GM23338 (cell line): ENCODE results near the gene CCDC82. TPM values are rescaled to one million over a fixed set of nuclear protein-coding genes. Genes with fewer than 3 reads are reported as not detected.

Experiments
- ATAC-seq: fragments of 200-7000 bp; cut with Tn5 transposase; 3 replicates; pipeline ENCODE4 v1.9.1; 2020
- DNase-seq: peaks from one replicate; pipeline ENCODE4 v3.0.0-alpha.2; 2015; ENCODE audit warnings: low spot score
- H2AFZ ChIP-seq: fragments of 200-600 bp; sonication (generic); 2 replicates; pipeline ENCODE4 v1.8.0; 2016; ENCODE audit warnings: antibody characterized with exemption, mild to moderate bottlenecking, moderate library complexity
- H3F3A ChIP-seq: fragments of 200-600 bp; sonication (generic); replicated peaks from 2 replicates; pipeline ENCODE4 v1.8.0; 2017; ENCODE audit warnings: antibody characterized with exemption, mixed run types, low read depth
- H3K27ac ChIP-seq: fragments of 200-600 bp; sonication (generic); 2 replicates; pipeline ENCODE4 v1.6.1; 2016; ENCODE audit warnings: low read depth
- H3K27me3 ChIP-seq: fragments of 200-600 bp; sonication (generic); 2 replicates; pipeline ENCODE4 v1.8.0; 2016; ENCODE audit warnings: mild to moderate bottlenecking, mixed run types, moderate library complexity; ENCODE audit not compliant: insufficient read depth
- H3K36me3 ChIP-seq: fragments of 200-600 bp; sonication (generic); 2 replicates; pipeline ENCODE4 v1.8.0; 2016; ENCODE audit warnings: mild to moderate bottlenecking; ENCODE audit not compliant: insufficient read depth
- H3K4me1 ChIP-seq: fragments of 200-600 bp; sonication (generic); 2 replicates; pipeline ENCODE4 v1.8.0; 2016; ENCODE audit warnings: mild to moderate bottlenecking, moderate library complexity; ENCODE audit not compliant: insufficient read depth
- H3K4me2 ChIP-seq: fragments of 200-600 bp; sonication (generic); 2 replicates; pipeline ENCODE4 v1.7.1; 2017; ENCODE audit warnings: mixed run types
- H3K4me3 ChIP-seq: fragments of 200-600 bp; sonication (generic); 2 replicates; pipeline ENCODE4 v1.6.1; 2016; ENCODE audit warnings: mixed run types
- H3K79me2 ChIP-seq: fragments of 200-600 bp; sonication (generic); replicated peaks from 2 replicates; pipeline ENCODE4 v1.8.0; 2017; ENCODE audit warnings: mild to moderate bottlenecking; ENCODE audit not compliant: insufficient read depth
- H3K9me2 ChIP-seq: fragments of 200-600 bp; sonication (generic); 2 replicates; pipeline ENCODE4 v1.8.0; 2017; ENCODE audit not compliant: insufficient read depth
- H4K20me1 ChIP-seq: fragments of 200-600 bp; sonication (generic); replicated peaks from 2 replicates; pipeline ENCODE4 v1.8.0; 2017; ENCODE audit warnings: mild to moderate bottlenecking; ENCODE audit not compliant: insufficient read depth
- H3K27ac Mint-ChIP-seq: 2 replicates; pipeline ENCODE4 v1.8.0; 2020; ENCODE audit warnings: inconsistent platforms, mild to moderate bottlenecking, moderate library complexity, mixed read lengths
- H3K27me3 Mint-ChIP-seq: 3 replicates; pipeline ENCODE4 v1.8.0; 2022; ENCODE audit warnings: low read depth, mild to moderate bottlenecking, moderate library complexity, mixed read lengths, inconsistent platforms; ENCODE audit not compliant: insufficient read depth, poor library complexity
- H3K36me3 Mint-ChIP-seq: 3 replicates; pipeline ENCODE4 v1.8.0; 2021; ENCODE audit warnings: low read depth, mild to moderate bottlenecking, inconsistent platforms, moderate library complexity, mixed read lengths
- H3K4me1 Mint-ChIP-seq: 3 replicates; pipeline ENCODE4 v1.8.0; 2020; ENCODE audit warnings: mild to moderate bottlenecking, inconsistent platforms, mixed read lengths
- H3K4me3 Mint-ChIP-seq: 3 replicates; pipeline ENCODE4 v1.8.0; 2021; ENCODE audit warnings: moderate library complexity, mild to moderate bottlenecking, inconsistent platforms, mixed read lengths
- H3K9me3 Mint-ChIP-seq: 3 replicates; pipeline ENCODE4 v1.8.0; 2020; ENCODE audit warnings: moderate library complexity, mild to moderate bottlenecking, inconsistent platforms, mixed read lengths
- CREB1 ChIP-seq: fragments of 250-450 bp; sonication (Bioruptor Pico); IDR thresholded peaks from 2 replicates; pipeline ENCODE4 v1.5.0; 2020; ENCODE audit warnings: low read depth, mild to moderate bottlenecking, moderate library complexity
- EZH2 ChIP-seq: fragments of 200-600 bp; sonication (generic); IDR thresholded peaks from one replicate; pipeline ENCODE4 v1.8.0; 2017; ENCODE audit warnings: antibody characterized with exemption, mild to moderate bottlenecking, low read depth; ENCODE audit not compliant: unreplicated experiment
- NANOG ChIP-seq: IDR thresholded peaks from 2 replicates; pipeline ENCODE4 v1.6.1; 2016; ENCODE audit warnings: antibody characterized with exemption, borderline replicate concordance
- ZNF114 ChIP-seq: fragments of 250-450 bp; sonication (Bioruptor Pico); IDR thresholded peaks from 2 replicates; pipeline ENCODE4 v1.5.0; 2020; ENCODE audit warnings: mild to moderate bottlenecking, moderate library complexity
- polyA plus RNA-seq: library from polyadenylated mRNA; unstranded; fragments of >200 nt; fragmentation: Nextera tagmentation; extraction: Ambion mirVana; gene quantifications from 2 replicates; pipeline ENCODE4 v1.2.1, GENCODE V29; 2016
- total RNA-seq: library from RNA; depleted of rRNA; stranded (reverse); fragments of >200 nt; shearing (Covaris generic); gene quantifications from 2 replicates; pipeline ENCODE4 v1.2.3, GENCODE V29; 2014
- TF ChIP-seq, protein P1 (sequence below): fragments of 250-450 bp; sonication (Bioruptor Pico); IDR thresholded peaks from 2 replicates; pipeline ENCODE4 v1.5.0; 2020; ENCODE audit warnings: mild to moderate bottlenecking, moderate library complexity
- TF ChIP-seq, protein P2 (sequence below), 2 experiments: fragments of 200-600 bp in 1 of 2; sonication (generic) in 1 of 2; conservative IDR thresholded peaks; 2 replicates each; pipeline versions ENCODE4 v1.5.1 to v1.6.1; 2016 to 2017; ENCODE audit warnings: antibody characterized with exemption in 2 of 2, low read depth in 2 of 2, mild to moderate bottlenecking in 2 of 2, moderate library complexity in 1 of 2

Gene CCDC82
- total and polyA plus RNA-seq, 2 experiments from 2014 or later: 15.7 to 45.8 TPM

DNA sequence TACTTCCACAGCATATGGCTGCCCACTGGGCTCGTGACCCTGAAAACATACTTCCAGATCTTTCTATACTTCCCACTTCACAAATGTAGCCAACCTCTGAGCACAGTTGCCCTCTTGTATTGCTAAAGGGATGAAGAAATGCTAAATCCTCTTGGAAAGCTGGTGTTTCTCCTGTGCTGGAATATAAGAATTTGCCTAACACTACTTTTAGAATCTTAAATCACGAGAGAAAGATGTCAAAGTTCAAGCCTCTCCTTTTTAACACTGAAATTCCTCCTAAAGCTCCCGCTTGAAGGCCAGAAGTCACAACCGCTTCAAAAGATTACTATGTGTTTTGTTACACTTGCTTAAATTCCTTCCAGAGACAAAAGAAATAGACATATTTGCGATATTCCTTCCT is 68.6 kb downstream of the CCDC82 start (continued):
- TF ChIP-seq, protein P1, sequence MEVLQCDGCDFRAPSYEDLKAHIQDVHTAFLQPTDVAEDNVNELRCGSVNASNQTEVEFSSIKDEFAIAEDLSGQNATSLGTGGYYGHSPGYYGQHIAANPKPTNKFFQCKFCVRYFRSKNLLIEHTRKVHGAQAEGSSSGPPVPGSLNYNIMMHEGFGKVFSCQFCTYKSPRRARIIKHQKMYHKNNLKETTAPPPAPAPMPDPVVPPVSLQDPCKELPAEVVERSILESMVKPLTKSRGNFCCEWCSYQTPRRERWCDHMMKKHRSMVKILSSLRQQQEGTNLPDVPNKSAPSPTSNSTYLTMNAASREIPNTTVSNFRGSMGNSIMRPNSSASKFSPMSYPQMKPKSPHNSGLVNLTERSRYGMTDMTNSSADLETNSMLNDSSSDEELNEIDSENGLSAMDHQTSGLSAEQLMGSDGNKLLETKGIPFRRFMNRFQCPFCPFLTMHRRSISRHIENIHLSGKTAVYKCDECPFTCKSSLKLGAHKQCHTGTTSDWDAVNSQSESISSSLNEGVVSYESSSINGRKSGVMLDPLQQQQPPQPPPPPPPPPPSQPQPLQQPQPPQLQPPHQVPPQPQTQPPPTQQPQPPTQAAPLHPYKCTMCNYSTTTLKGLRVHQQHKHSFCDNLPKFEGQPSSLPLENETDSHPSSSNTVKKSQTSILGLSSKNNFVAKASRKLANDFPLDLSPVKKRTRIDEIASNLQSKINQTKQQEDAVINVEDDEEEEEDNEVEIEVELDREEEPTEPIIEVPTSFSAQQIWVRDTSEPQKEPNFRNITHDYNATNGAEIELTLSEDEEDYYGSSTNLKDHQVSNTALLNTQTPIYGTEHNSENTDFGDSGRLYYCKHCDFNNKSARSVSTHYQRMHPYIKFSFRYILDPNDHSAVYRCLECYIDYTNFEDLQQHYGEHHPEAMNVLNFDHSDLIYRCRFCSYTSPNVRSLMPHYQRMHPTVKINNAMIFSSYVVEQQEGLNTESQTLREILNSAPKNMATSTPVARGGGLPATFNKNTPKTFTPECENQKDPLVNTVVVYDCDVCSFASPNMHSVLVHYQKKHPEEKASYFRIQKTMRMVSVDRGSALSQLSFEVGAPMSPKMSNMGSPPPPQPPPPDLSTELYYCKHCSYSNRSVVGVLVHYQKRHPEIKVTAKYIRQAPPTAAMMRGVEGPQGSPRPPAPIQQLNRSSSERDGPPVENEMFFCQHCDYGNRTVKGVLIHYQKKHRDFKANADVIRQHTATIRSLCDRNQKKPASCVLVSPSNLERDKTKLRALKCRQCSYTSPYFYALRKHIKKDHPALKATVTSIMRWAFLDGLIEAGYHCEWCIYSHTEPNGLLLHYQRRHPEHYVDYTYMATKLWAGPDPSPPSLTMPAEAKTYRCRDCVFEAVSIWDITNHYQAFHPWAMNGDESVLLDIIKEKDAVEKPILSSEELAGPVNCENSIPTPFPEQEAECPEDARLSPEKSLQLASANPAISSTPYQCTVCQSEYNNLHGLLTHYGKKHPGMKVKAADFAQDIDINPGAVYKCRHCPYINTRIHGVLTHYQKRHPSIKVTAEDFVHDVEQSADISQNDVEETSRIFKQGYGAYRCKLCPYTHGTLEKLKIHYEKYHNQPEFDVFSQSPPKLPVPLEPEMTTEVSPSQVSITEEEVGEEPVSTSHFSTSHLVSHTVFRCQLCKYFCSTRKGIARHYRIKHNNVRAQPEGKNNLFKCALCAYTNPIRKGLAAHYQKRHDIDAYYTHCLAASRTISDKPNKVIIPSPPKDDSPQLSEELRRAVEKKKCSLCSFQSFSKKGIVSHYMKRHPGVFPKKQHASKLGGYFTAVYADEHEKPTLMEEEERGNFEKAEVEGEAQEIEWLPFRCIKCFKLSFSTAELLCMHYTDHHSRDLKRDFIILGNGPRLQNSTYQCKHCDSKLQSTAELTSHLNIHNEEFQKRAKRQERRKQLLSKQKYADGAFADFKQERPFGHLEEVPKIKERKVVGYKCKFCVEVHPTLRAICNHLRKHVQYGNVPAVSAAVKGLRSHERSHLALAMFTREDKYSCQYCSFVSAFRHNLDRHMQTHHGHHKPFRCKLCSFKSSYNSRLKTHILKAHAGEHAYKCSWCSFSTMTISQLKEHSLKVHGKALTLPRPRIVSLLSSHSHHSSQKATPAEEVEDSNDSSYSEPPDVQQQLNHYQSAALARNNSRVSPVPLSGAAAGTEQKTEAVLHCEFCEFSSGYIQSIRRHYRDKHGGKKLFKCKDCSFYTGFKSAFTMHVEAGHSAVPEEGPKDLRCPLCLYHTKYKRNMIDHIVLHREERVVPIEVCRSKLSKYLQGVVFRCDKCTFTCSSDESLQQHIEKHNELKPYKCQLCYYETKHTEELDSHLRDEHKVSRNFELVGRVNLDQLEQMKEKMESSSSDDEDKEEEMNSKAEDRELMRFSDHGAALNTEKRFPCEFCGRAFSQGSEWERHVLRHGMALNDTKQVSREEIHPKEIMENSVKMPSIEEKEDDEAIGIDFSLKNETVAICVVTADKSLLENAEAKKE (CRISPR knock-in tag): no peak
- TF ChIP-seq, protein P2, sequence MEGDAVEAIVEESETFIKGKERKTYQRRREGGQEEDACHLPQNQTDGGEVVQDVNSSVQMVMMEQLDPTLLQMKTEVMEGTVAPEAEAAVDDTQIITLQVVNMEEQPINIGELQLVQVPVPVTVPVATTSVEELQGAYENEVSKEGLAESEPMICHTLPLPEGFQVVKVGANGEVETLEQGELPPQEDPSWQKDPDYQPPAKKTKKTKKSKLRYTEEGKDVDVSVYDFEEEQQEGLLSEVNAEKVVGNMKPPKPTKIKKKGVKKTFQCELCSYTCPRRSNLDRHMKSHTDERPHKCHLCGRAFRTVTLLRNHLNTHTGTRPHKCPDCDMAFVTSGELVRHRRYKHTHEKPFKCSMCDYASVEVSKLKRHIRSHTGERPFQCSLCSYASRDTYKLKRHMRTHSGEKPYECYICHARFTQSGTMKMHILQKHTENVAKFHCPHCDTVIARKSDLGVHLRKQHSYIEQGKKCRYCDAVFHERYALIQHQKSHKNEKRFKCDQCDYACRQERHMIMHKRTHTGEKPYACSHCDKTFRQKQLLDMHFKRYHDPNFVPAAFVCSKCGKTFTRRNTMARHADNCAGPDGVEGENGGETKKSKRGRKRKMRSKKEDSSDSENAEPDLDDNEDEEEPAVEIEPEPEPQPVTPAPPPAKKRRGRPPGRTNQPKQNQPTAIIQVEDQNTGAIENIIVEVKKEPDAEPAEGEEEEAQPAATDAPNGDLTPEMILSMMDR (conservative IDR thresholded peaks at IDR 0.05; ENCODE audit: low read depth in 2 of 2): no peak
- TF ChIP-seq NANOG (no peak), CREB1 (CRISPR knock-in tag) (no peak), ZNF114 (CRISPR knock-in tag) (no peak)

DNA sequence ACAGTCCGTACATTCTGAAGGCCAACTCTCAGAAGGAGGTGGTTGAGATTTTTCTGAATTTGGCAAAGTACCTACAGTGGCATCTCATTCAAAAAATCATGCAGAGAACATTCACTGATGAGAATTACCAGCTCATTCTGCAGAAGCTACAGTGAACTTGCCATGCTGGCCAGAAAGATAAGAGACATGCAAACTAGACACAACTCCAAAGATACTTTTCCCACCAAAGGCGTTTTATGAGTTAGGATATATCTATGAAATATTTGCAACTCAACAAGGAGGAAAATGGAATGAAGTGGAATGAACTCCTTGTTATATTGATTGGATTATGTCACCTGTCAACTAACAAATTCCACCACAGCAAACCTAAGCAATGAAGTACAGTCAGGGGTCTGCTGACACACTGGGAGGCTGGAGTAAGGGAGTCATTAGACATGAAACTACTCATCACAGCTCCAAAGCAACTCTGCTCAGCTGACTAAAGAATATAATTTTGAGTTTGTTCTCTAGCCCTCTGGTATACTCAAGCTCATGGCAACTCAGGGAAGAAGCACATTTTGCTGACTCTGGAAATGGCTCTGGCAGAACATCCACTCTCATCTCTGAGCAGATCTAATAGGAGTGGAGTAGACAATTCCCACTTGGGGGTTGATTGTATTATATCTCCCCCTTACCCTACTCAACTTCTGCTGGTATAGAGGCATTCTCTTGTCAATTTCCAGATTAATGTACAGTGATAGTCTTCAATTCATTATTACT is 69.6 kb downstream of the CCDC82 start:
- no peaks in the 10 kb centered on the region for H3F3A ChIP-seq
- Mint-ChIP-seq H3K27me3 (no peaks in the 10 kb centered on the region), H3K9me3 (no peaks in the 10 kb centered on the region), H3K4me3 (no peak overlapping the region), H3K27ac (no peak overlapping the region), H3K36me3 (no peaks in the 10 kb centered on the region; the same call in 2 of the 3 replicates), H3K4me1 (peaks cover 52% of the 10 kb centered on the region)
- H3K79me2 ChIP-seq: peaks cover 38% of the 10 kb centered on the region
- no peaks in the 10 kb centered on the region for H3K27me3 ChIP-seq
- no peaks in the 10 kb centered on the region for H3K36me3 ChIP-seq
- no peak overlapping the region for H3K27ac ChIP-seq
- no peak overlapping the region for H3K4me2 ChIP-seq
- H3K4me3 ChIP-seq: no peak overlapping the region
- H4K20me1 ChIP-seq: no peaks in the 10 kb centered on the region
- no peak for ATAC-seq
- DNase-seq: no peak
- H2AFZ ChIP-seq: no peak overlapping the region
- peaks cover 35% of the 10 kb centered on the region for H3K4me1 ChIP-seq
- H3K9me2 ChIP-seq: peaks cover 13% of the 10 kb centered on the region; the same call in 1 of the 2 replicates
- TF ChIP-seq, protein P1 (CRISPR knock-in tag): no peak
- no peak for TF ChIP-seq EZH2
